Heart right ventricle (tissue), 16 donors: ENCODE results near the gene HSD17B2. TPM values are rescaled to one million over a fixed set of nuclear protein-coding genes. Genes with fewer than 3 reads are reported as not detected.

Source experiments
- ATAC-seq, 8 donors: fragments of 200-7000 bp; cut with Tn5 transposase; one replicate each; pipeline ENCODE4 v1.9.1; 2020; ENCODE audit warnings: mild to moderate bottlenecking in 8 of 8, moderate library complexity in 8 of 8, moderate number of reproducible peaks in 1 of 8
- DNase-seq, 2 donors: peaks; one replicate each; pipeline ENCODE4 v3.0.0-alpha.2; 2020
- H3K27ac ChIP-seq, 10 donors: fragments of 200-600 bp; sonication (generic) in 2 of 10; one replicate each; pipeline versions ENCODE4 v1.5.0 to v1.8.0; 2020 to 2022; ENCODE audit warnings: mild to moderate bottlenecking in 3 of 10
- H3K27me3 ChIP-seq, 7 donors: fragments of 200-600 bp; one replicate each; pipeline ENCODE4 v1.8.0; 2021 to 2022; ENCODE audit warnings: mild to moderate bottlenecking in 2 of 7
- H3K36me3 ChIP-seq, 9 donors: fragments of 200-600 bp; sonication (generic) in 1 of 9; one replicate each; pipeline versions ENCODE4 v1.5.0 to v1.8.0; 2020 to 2022; ENCODE audit warnings: mild to moderate bottlenecking in 2 of 9
- H3K4me1 ChIP-seq, 9 donors: fragments of 200-600 bp; sonication (generic) in 1 of 9; one replicate each; pipeline versions ENCODE4 v1.5.0 to v1.8.0; 2020 to 2022; ENCODE audit warnings: mild to moderate bottlenecking in 4 of 9
- H3K4me3 ChIP-seq, 10 donors: fragments of 200-600 bp; sonication (generic) in 2 of 10; one replicate each; pipeline versions ENCODE4 v1.5.0 to v1.8.0; 2020 to 2022; ENCODE audit warnings: mild to moderate bottlenecking in 7 of 10, moderate library complexity in 2 of 10
- H3K9me3 ChIP-seq, 11 donors: fragments of 200-600 bp in 10 of 11; sonication (generic) in 2 of 11; one replicate each; pipeline versions ENCODE4 v1.5.0 to v1.8.0; 2013 to 2022; ENCODE audit warnings: mild to moderate bottlenecking in 2 of 11, control low read depth in 1 of 11, moderate library complexity in 1 of 11
- whole genome bisulfite sequencing, 2 donors: extraction: QIAGEN DNeasy Blood & Tissue Kit; methylation state at CpG; one replicate each; pipeline ENCODE4 v1.1.7; 2013; ENCODE audit warnings: inconsistent platforms in 1 of 2; 5-methylcytosine and 5-hydroxymethylcytosine counted together
- intact Hi-C, 10 donors: fragments of 100-400 bp; cut with DNase I; formaldehyde crosslinking; loops; one replicate each; pipeline versions ENCODE4 v1.11.1 to v1.14.2; 2022
- polyA plus RNA-seq, 2 donors: library from polyadenylated mRNA; stranded (reverse); fragments of 200-250 nt; gene quantifications; one replicate each; pipeline ENCODE4 v1.2.3, GENCODE V29; 2013
- total RNA-seq, 10 donors: library from RNA; stranded (reverse); fragmentation: NEBNext Ultra II Directional in 3 of 10; extraction: Animal tissue kit (Norgen Biotek cat#: 25700) in 3 of 10; gene quantifications; one replicate each; pipeline versions ENCODE4 v1.2.1 to v1.2.4, GENCODE V29; 2021 to 2023
- TF ChIP-seq, protein P1 (sequence below), 9 donors: fragments of 200-600 bp; sonication (generic) in 2 of 9; IDR thresholded peaks; one replicate each; pipeline versions ENCODE4 v1.5.0 to v1.8.0; 2021 to 2022; ENCODE audit warnings: antibody characterized with exemption in 9 of 9, mild to moderate bottlenecking in 5 of 9, moderate library complexity in 1 of 9
- donor health status: Arrhythmogenic right ventricular cardiomyopathy.
- donor health status: ischemic (EF 13 %, LVEDD 7.1; RV severe dilation, severe dysfunction).
- donor health status: healthy with polysubstance abuse.
- donor health status: DM: no; HTN: yes; CAD: no.
- donor health status: DM: no; HTN: no; CAD: no.
- donor health status: ischemic (EF 25% LVEDD 6.9; RV normal size, moderate dysfunction).
- donor health status: ischemic (EF 25% LVEDD 5.7; RV mildly dilated, moderate dysfunction).
- donor health status: healthy.
- donor health status: DM: yes; HTN: yes; CAD: no.
- donor health status: Ischemic cardiomyopathy.
- donor health status: ischemic (EF 35%, LVEDD 5.7; RV mildly dilated, moderate dysfunction).
- donor health status: nonischemic (EF 11% LVEDD 7.7; RV severe dilation, severe dysfunction).
- donor health status: DM: yes; HTN: yes; CAD: no.
- donor health status: PGD.
- donor health status: ischemic (EF 29% LVEDD 5.4; RV normal size, mild dysfunction).
- donor health status: nonischemic (EF 23%, LVEDD 6.1; RV moderate dilation, normal function).

The HSD17B2 gene
- total and polyA plus RNA-seq, 12 donors: 0.03 TPM; not detected in 11

DNA sequence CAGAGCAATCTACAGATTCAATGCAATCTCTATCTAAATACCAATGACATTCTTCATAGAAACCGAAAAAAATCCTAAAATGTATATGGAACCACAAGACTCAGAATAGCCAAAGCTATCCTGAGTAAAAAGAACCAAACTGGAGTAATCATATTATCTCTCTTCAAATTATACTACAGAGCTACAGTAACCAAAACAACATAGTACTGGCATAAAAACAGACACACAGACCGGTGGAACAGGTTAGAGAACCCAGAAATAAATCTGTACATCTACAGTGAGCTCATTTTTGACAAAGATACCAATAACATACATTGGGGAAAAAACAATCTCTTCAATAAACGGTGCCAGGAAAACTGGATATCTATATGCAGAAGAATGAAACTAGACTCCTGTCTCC is 89.6 kb downstream of the HSD17B2 start:
- WGBS, 2 donors: 90 to 93% methylated on average over 3 of the region's 3 CpGs
- intact Hi-C loops: no loop called here
- no peak for DNase-seq

DNA sequence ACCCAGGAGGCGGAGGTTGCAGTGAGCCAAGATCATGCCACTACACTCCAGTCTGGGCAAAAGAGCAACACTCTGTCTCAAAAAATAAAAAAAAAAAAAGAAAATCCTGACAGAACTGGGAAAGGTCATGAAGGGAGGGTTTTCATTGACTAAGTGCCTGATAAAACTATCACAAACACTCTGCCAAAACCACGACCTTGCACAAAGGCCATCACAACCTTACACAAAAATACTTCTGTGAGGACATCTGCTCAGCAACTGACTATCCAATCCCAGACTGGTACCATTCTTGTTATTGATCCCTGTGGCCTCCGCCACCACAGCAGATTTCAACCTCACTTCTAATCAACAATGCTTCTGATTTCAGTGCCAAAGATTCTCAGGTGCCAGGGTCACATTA is 94.8 kb downstream of the HSD17B2 start:
- no peaks in the 10 kb centered on the region for H3K36me3 ChIP-seq
- 74% methylated on average over 3 of the region's 3 CpGs for WGBS, 2 donors
- H3K4me1 ChIP-seq: no peaks in the 10 kb centered on the region
- H3K27me3 ChIP-seq: no peaks in the 10 kb centered on the region
- peaks cover 0 to 19% (median 0%) of the 10 kb centered on the region in 11 donors for H3K9me3 ChIP-seq
- intact Hi-C loops: no loop called here
- no peak overlapping the region for H3K27ac ChIP-seq
- no peak overlapping the region for H3K4me3 ChIP-seq
- DNase-seq: no peak
- TF ChIP-seq, protein P1, sequence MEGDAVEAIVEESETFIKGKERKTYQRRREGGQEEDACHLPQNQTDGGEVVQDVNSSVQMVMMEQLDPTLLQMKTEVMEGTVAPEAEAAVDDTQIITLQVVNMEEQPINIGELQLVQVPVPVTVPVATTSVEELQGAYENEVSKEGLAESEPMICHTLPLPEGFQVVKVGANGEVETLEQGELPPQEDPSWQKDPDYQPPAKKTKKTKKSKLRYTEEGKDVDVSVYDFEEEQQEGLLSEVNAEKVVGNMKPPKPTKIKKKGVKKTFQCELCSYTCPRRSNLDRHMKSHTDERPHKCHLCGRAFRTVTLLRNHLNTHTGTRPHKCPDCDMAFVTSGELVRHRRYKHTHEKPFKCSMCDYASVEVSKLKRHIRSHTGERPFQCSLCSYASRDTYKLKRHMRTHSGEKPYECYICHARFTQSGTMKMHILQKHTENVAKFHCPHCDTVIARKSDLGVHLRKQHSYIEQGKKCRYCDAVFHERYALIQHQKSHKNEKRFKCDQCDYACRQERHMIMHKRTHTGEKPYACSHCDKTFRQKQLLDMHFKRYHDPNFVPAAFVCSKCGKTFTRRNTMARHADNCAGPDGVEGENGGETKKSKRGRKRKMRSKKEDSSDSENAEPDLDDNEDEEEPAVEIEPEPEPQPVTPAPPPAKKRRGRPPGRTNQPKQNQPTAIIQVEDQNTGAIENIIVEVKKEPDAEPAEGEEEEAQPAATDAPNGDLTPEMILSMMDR (IDR thresholded peaks at IDR 0.05): no peak
- no peak for ATAC-seq

More for the DNA sequence above, 89.6 kb downstream of the HSD17B2 start:
- Histone ChIP-seq H3K36me3 (no peaks in the 10 kb centered on the region), H3K4me3 (no peak overlapping the region), H3K4me1 (no peaks in the 10 kb centered on the region), H3K9me3 (peaks cover 0 to 22% (median 0%) of the 10 kb centered on the region in 11 donors), H3K27ac (no peak overlapping the region), H3K27me3 (peaks cover 0 to 6% (median 0%) of the 10 kb centered on the region in 7 donors)
- TF ChIP-seq, protein P1 (IDR thresholded peaks at IDR 0.05): no peak
- no peak for ATAC-seq

DNA sequence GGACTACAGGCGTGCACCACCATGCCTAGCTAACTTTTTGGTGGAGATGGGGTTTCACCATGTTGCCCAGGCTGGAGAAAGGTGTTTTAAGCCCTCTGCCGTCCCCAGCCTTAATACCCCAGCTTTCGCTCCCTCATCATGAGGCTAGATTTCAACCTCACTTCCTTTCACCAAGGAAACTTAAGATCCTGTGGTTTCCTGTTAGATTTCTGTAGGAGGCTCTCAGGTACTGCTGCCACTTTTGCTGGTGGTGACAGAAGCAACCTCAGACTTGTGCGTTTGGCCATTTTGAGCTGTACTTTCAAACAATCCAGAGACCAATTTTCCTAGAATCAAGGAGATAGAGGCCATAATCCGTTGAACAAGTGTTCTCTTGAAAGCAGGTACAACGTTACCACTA is 98.7 kb downstream of the HSD17B2 start:
- no peak overlapping the region for H3K27ac ChIP-seq
- H3K4me1 ChIP-seq: peaks cover 0 to 16% (median 9%) of the 10 kb centered on the region in 9 donors
- WGBS, 2 donors: 88 to 89% methylated on average over 6 of the region's 6 CpGs
- no peak overlapping the region for H3K4me3 ChIP-seq
- TF ChIP-seq, protein P1 (IDR thresholded peaks at IDR 0.05): no peak
- ATAC-seq (no peak), DNase-seq (no peak)
- H3K36me3 ChIP-seq: peaks cover 0 to 3% (median 0%) of the 10 kb centered on the region in 9 donors
- peaks cover 0 to 2% (median 0%) of the 10 kb centered on the region in 11 donors for H3K9me3 ChIP-seq
- no peaks in the 10 kb centered on the region for H3K27me3 ChIP-seq
- intact Hi-C loops: no loop called here

DNA sequence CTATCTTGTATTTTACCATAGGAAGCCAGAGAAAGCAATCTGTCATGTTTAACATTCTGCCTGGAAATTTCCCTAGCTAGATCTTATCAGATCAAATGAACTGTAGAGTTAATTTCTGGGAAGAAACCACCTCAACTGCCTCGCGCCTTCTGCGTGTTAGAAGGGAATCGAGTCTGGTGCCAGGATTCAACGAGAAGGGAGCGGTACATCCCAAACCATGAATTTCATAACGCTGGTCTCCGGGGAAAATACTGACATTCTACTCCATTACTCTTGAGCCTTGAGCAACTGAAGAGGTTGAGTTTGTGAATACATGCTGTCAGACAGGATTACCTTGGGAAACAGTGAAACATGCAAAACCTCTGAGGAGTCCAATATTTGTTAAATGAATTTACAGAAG is 99.8 kb downstream of the HSD17B2 start:
- Histone ChIP-seq H3K4me1 (peaks cover 0 to 16% (median 9%) of the 10 kb centered on the region in 9 donors), H3K9me3 (no peaks in the 10 kb centered on the region), H3K36me3 (peaks cover 0 to 4% (median 0%) of the 10 kb centered on the region in 9 donors), H3K27me3 (no peaks in the 10 kb centered on the region), H3K27ac (no peak overlapping the region), H3K4me3 (no peak overlapping the region)
- TF ChIP-seq, protein P1 (IDR thresholded peaks at IDR 0.05): no peak
- 88 to 90% methylated on average over 8 of the region's 8 CpGs for WGBS, 2 donors
- no peak for DNase-seq
- no peak for ATAC-seq
- intact Hi-C loops: no loop called here
